Suprapubic skin (tissue), 4 donors: ENCODE data around the gene SLC35G1.

Experiments used
- EP300 ChIP-seq: sonication (generic); formaldehyde crosslinking; IDR thresholded peaks from one replicate; pipeline ENCODE4 v1.6.1; 2017; ENCODE audit warnings: antibody characterized with exemption
- POLR2A ChIP-seq, 2 donors: fragments of 450-650 bp; IDR thresholded peaks; one replicate each; pipeline ENCODE4 v1.6.1; 2017; ENCODE audit warnings: antibody characterized with exemption in 2 of 2, mild to moderate bottlenecking in 2 of 2, moderate library complexity in 2 of 2
- POLR2AphosphoS5 ChIP-seq, 3 donors: sonication (generic); formaldehyde crosslinking; IDR thresholded peaks; one replicate each; pipeline ENCODE4 v1.6.1; 2017; ENCODE audit warnings: antibody characterized with exemption in 3 of 3
- TF ChIP-seq, protein P1 (sequence below), 2 donors: fragments of 200-600 bp in 1 of 2; fragments of 450-650 bp in 1 of 2; sonication (generic) in 1 of 2; IDR thresholded peaks; one replicate each; pipeline ENCODE4 v1.5.1; 2016 to 2019; ENCODE audit warnings: antibody characterized with exemption in 2 of 2, mild to moderate bottlenecking in 1 of 2, moderate library complexity in 1 of 2

- no peak for TF ChIP-seq EP300
- TF ChIP-seq POLR2AphosphoS5 (IDR thresholded peaks at IDR 0.05): no peak
- TF ChIP-seq, protein P1, sequence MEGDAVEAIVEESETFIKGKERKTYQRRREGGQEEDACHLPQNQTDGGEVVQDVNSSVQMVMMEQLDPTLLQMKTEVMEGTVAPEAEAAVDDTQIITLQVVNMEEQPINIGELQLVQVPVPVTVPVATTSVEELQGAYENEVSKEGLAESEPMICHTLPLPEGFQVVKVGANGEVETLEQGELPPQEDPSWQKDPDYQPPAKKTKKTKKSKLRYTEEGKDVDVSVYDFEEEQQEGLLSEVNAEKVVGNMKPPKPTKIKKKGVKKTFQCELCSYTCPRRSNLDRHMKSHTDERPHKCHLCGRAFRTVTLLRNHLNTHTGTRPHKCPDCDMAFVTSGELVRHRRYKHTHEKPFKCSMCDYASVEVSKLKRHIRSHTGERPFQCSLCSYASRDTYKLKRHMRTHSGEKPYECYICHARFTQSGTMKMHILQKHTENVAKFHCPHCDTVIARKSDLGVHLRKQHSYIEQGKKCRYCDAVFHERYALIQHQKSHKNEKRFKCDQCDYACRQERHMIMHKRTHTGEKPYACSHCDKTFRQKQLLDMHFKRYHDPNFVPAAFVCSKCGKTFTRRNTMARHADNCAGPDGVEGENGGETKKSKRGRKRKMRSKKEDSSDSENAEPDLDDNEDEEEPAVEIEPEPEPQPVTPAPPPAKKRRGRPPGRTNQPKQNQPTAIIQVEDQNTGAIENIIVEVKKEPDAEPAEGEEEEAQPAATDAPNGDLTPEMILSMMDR (IDR thresholded peaks at IDR 0.05): no peak
- TF ChIP-seq POLR2A (IDR thresholded peaks at IDR 0.05): no peak
These were observed 14.5 kb upstream of the SLC35G1 start for GRCh38 chr10:93879273-93879672.
